A673 (cell line): ENCODE data around the gene PEPD. TPM values are rescaled to one million over a fixed set of nuclear protein-coding genes. Genes with fewer than 3 reads are reported as not detected.

Experiments used
- BruUV-seq: library from RNA; stranded (reverse); fragments of 400-500 nt; replicated peaks from 2 replicates; lab custom pipeline; 2021; lab: Mats Ljungman, UMichigan
- CTCF ChIA-PET: fragments of 300-600 bp; sonication (Branson Sonifier 250); formaldehyde crosslinking; loops from one replicate; lab custom pipeline; 2022; ENCODE audit warnings: antibody characterized with exemption; lab: Charles Lee
- POLR2A ChIA-PET: fragments of 300-600 bp; sonication (Branson Sonifier 250); formaldehyde crosslinking; loops from one replicate; lab custom pipeline; 2022; ENCODE audit warnings: antibody characterized with exemption; ENCODE audit not compliant: low non-redundant PET; lab: Charles Lee
- DNase-seq: peaks from one replicate; pipeline ENCODE4 v3.0.0-alpha.2; 2015; ENCODE audit warnings: low spot score
- H3K27ac ChIP-seq: fragments of 200-600 bp; sonication (generic); 2 replicates; pipeline ENCODE4 v1.5.1; 2016; ENCODE audit warnings: mixed run types, low read depth, mild to moderate bottlenecking, mixed read lengths, antibody characterized with exemption, low read length; ENCODE audit not compliant: poor library complexity, severe bottlenecking
- H3K27me3 ChIP-seq: fragments of 200-600 bp; sonication (generic); replicated peaks from 2 replicates; pipeline ENCODE4 v1.6.1; 2017; ENCODE audit warnings: mixed run types, low read depth, mild to moderate bottlenecking, mixed read lengths, antibody characterized with exemption, low read length; ENCODE audit not compliant: insufficient read depth, poor library complexity
- H3K36me3 ChIP-seq: fragments of 200-600 bp; sonication (generic); 2 replicates; pipeline ENCODE4 v1.6.1; 2016; ENCODE audit warnings: mixed run types, mild to moderate bottlenecking, mixed read lengths, antibody characterized with exemption, low read length; ENCODE audit not compliant: insufficient read depth, poor library complexity, severe bottlenecking
- H3K4me1 ChIP-seq: fragments of 200-600 bp; sonication (generic); 2 replicates; pipeline ENCODE4 v1.6.1; 2017; ENCODE audit warnings: mixed run types, mild to moderate bottlenecking, mixed read lengths, antibody characterized with exemption, low read length; ENCODE audit not compliant: insufficient read depth, poor library complexity, severe bottlenecking
- H3K4me3 ChIP-seq: fragments of 200-600 bp; sonication (generic); 2 replicates; pipeline ENCODE4 v1.5.1; 2016; ENCODE audit warnings: low read depth, mixed run types, mild to moderate bottlenecking, mixed read lengths, low read length; ENCODE audit not compliant: poor library complexity, severe bottlenecking
- H3K9me3 ChIP-seq: fragments of 200-600 bp; sonication (generic); 2 replicates; pipeline ENCODE4 v1.6.1; 2016; ENCODE audit warnings: mixed run types, low read depth, mild to moderate bottlenecking, mixed read lengths, antibody characterized with exemption, low read length; ENCODE audit not compliant: poor library complexity, severe bottlenecking
- CTCF ChIP-seq: fragments of 300-800, 200-600 bp; sonication (generic); conservative IDR thresholded peaks from 2 replicates; pipeline ENCODE4 v1.5.1; 2017; ENCODE audit warnings: low read depth, mild to moderate bottlenecking, antibody characterized with exemption, low read length, moderate library complexity, mixed read lengths
- EZH2 ChIP-seq: fragments of 200-600 bp; sonication (generic); IDR thresholded peaks from 2 replicates; pipeline ENCODE4 v1.6.1; 2017; ENCODE audit warnings: borderline replicate concordance, low read depth, mild to moderate bottlenecking, mixed read lengths, antibody characterized with exemption, low read length; ENCODE audit not compliant: poor library complexity, severe bottlenecking
- intact Hi-C: fragments of 100-400 bp; cut with micrococcal nuclease; formaldehyde crosslinking; loops from one replicate; pipeline ENCODE4 v1.10.0; 2022; ENCODE audit not compliant: unreplicated experiment
- total RNA-seq: library from RNA; stranded (reverse); gene quantifications from 2 replicates; pipeline ENCODE4 v1.2.3, GENCODE V29; 2021

PEPD gene
- total RNA-seq, 1 experiment from 2014 or later, result 82.2 TPM

- Histone ChIP-seq H3K9me3 (no peaks in the 10 kb centered on the region), H3K4me3 (no peak overlapping the region), H3K36me3 (no peaks in the 10 kb centered on the region), H3K27me3 (no peaks in the 10 kb centered on the region), H3K4me1 (peaks cover 27% of the 10 kb centered on the region), H3K27ac (no peak overlapping the region)
- no peak for TF ChIP-seq CTCF
- TF ChIP-seq EZH2, result no peak
- intact Hi-C loops, result no loop called here
- no peak for DNase-seq
- no TSS peak for BruUV-seq
- CTCF ChIA-PET, result no interaction called here
- POLR2A ChIA-PET, result no interaction called here
Observed at GRCh38 chr19:33437821-33438671, 83.5 kb downstream of the PEPD start.

GRCh38 chr19:33437393-33437820 is 84.2 kb downstream of the PEPD start:
- Histone ChIP-seq H3K4me1 (peaks cover 27% of the 10 kb centered on the region), H3K4me3 (no peak overlapping the region), H3K36me3 (no peaks in the 10 kb centered on the region), H3K9me3 (no peaks in the 10 kb centered on the region), H3K27me3 (no peaks in the 10 kb centered on the region), H3K27ac (no peak overlapping the region)
- ChIA-PET POLR2A (no interaction called here), CTCF (no interaction called here)
- no TSS peak for BruUV-seq
- no peak for TF ChIP-seq EZH2
- intact Hi-C loops, result no loop called here
- no peak for DNase-seq

GRCh38 chr19:33436360-33437345 is 84.9 kb downstream of the PEPD start:
- CTCF ChIA-PET, result no interaction called here
- DNase-seq, result no peak
- POLR2A ChIA-PET, result no interaction called here
- Histone ChIP-seq H3K4me3 (no peak overlapping the region), H3K4me1 (peaks cover 27% of the 10 kb centered on the region), H3K9me3 (no peaks in the 10 kb centered on the region), H3K27ac (no peak overlapping the region), H3K36me3 (no peaks in the 10 kb centered on the region), H3K27me3 (no peaks in the 10 kb centered on the region)
- intact Hi-C loops, result no loop called here
- TF ChIP-seq EZH2 (no peak), CTCF (no peak)
- no TSS peak for BruUV-seq
